ENCODE measurements around the gene CCDC80. TPM values are rescaled to one million over a fixed set of nuclear protein-coding genes. Genes with fewer than 3 reads are reported as not detected.

Gene CCDC80
- total RNA-seq, 3 donors from 2014 or later (not counting 1 experiment from before 2014, with no cell fraction given): 0.08 TPM; not detected in 2

- Mint-ChIP-seq H3K27ac (no peak overlapping the region), H3K9me3 (no peaks in the 10 kb centered on the region), H3K27me3 (ENCODE audit: low read depth in 2 of 2) (peaks cover 8 to 26% of the 10 kb centered on the region in 2 donors), H3K4me3 (no peak overlapping the region), H3K36me3 (no peaks in the 10 kb centered on the region), H3K4me1 (peaks cover 5 to 7% of the 10 kb centered on the region in 2 donors)
- Histone ChIP-seq H3K4me1 (ENCODE audit: control insufficient read depth, insufficient read depth, low read length) (no peaks in the 10 kb centered on the region), H3K27me3 (ENCODE audit: control insufficient read depth, insufficient read depth, low read length) (no peaks in the 10 kb centered on the region), H3K4me3 (ENCODE audit: low read length) (no peak overlapping the region), H3K27ac (ENCODE audit: low read length) (no peak overlapping the region), H3K36me3 (ENCODE audit: control insufficient read depth, insufficient read depth, low read length) (no peaks in the 10 kb centered on the region), H3K9me3 (ENCODE audit: control insufficient read depth, insufficient read depth, low read length) (no peaks in the 10 kb centered on the region)
- WGBS (ENCODE audit: insufficient coverage): 73% methylated on average over 3 of the region's 3 CpGs
- peak in 1 of 3 donors; percentile 31 for ATAC-seq
- intact Hi-C loops (cut with micrococcal nuclease): no loop called here
- TF ChIP-seq CTCF (IDR thresholded peaks at IDR 0.05): no peak
- DNase-seq: no peak
These were observed 30.8 kb downstream of the CCDC80 start for GRCh38 chr3:112610121-112610520.

- intact Hi-C loops (cut with micrococcal nuclease): no loop called here
- Mint-ChIP-seq H3K36me3 (no peaks in the 10 kb centered on the region), H3K9me3 (no peaks in the 10 kb centered on the region), H3K27me3 (ENCODE audit: low read depth in 2 of 2) (peaks cover 8 to 26% of the 10 kb centered on the region in 2 donors), H3K4me3 (no peak overlapping the region), H3K4me1 (peaks cover 10 to 12% of the 10 kb centered on the region in 2 donors), H3K27ac (no peak overlapping the region)
- no peak overlapping the region for H3K27ac ChIP-seq (ENCODE audit: low read length)
- no peak for DNase-seq
- no peaks in the 10 kb centered on the region for H3K27me3 ChIP-seq (ENCODE audit: control insufficient read depth, insufficient read depth, low read length)
- H3K36me3 ChIP-seq (ENCODE audit: control insufficient read depth, insufficient read depth, low read length): no peaks in the 10 kb centered on the region
- no peak for ATAC-seq
- no peaks in the 10 kb centered on the region for H3K4me1 ChIP-seq (ENCODE audit: control insufficient read depth, insufficient read depth, low read length)
- H3K4me3 ChIP-seq (ENCODE audit: low read length): no peak overlapping the region
- H3K9me3 ChIP-seq (ENCODE audit: control insufficient read depth, insufficient read depth, low read length): no peaks in the 10 kb centered on the region
- TF ChIP-seq CTCF (IDR thresholded peaks at IDR 0.05): no peak
These were observed 33.1 kb downstream of the CCDC80 start for GRCh38 chr3:112607863-112608262.

- Histone ChIP-seq H3K4me1 (ENCODE audit: control insufficient read depth, insufficient read depth, low read length) (no peaks in the 10 kb centered on the region), H3K27ac (ENCODE audit: low read length) (no peak overlapping the region), H3K36me3 (ENCODE audit: control insufficient read depth, insufficient read depth, low read length) (no peaks in the 10 kb centered on the region), H3K27me3 (ENCODE audit: control insufficient read depth, insufficient read depth, low read length) (no peaks in the 10 kb centered on the region), H3K4me3 (ENCODE audit: low read length) (no peak overlapping the region), H3K9me3 (ENCODE audit: control insufficient read depth, insufficient read depth, low read length) (no peaks in the 10 kb centered on the region)
- H3K36me3 Mint-ChIP-seq: no peaks in the 10 kb centered on the region
- intact Hi-C loops (cut with micrococcal nuclease): no loop called here
- no peak overlapping the region for H3K27ac Mint-ChIP-seq
- TF ChIP-seq CTCF (IDR thresholded peaks at IDR 0.05): no peak
- peaks cover 8 to 26% of the 10 kb centered on the region in 2 donors for H3K27me3 Mint-ChIP-seq (ENCODE audit: low read depth in 2 of 2)
- 100% methylated on average over 1 of the region's 2 CpGs for WGBS (ENCODE audit: insufficient coverage)
- H3K4me1 Mint-ChIP-seq: peaks cover 10 to 12% of the 10 kb centered on the region in 2 donors
- no peaks in the 10 kb centered on the region for H3K9me3 Mint-ChIP-seq
- DNase-seq (no peak), ATAC-seq (no peak)
- H3K4me3 Mint-ChIP-seq: no peak overlapping the region
These were observed 34.8 kb downstream of the CCDC80 start for GRCh38 chr3:112606098-112606497.

GRCh38 chr3:112605285-112605684 is 35.7 kb downstream of the CCDC80 start:
- 65% methylated on average over 9 of the region's 9 CpGs for WGBS (ENCODE audit: insufficient coverage)
- H3K36me3 Mint-ChIP-seq: no peaks in the 10 kb centered on the region
- Histone ChIP-seq H3K4me3 (ENCODE audit: low read length) (no peak overlapping the region), H3K27me3 (ENCODE audit: control insufficient read depth, insufficient read depth, low read length) (no peaks in the 10 kb centered on the region), H3K36me3 (ENCODE audit: control insufficient read depth, insufficient read depth, low read length) (no peaks in the 10 kb centered on the region), H3K9me3 (ENCODE audit: control insufficient read depth, insufficient read depth, low read length) (no peaks in the 10 kb centered on the region), H3K27ac (ENCODE audit: low read length) (no peak overlapping the region), H3K4me1 (ENCODE audit: control insufficient read depth, insufficient read depth, low read length) (no peaks in the 10 kb centered on the region)
- H3K27ac Mint-ChIP-seq: no peak overlapping the region
- intact Hi-C loops (cut with micrococcal nuclease): no loop called here
- peak in 2 of 3 donors; percentile 38 to 55 for ATAC-seq
- H3K4me1 Mint-ChIP-seq: peaks cover 8 to 12% of the 10 kb centered on the region in 2 donors
- TF ChIP-seq CTCF (IDR thresholded peaks at IDR 0.05): no peak
- no peak overlapping the region for H3K4me3 Mint-ChIP-seq
- H3K9me3 Mint-ChIP-seq: no peaks in the 10 kb centered on the region
- peaks cover 7 to 26% of the 10 kb centered on the region in 2 donors for H3K27me3 Mint-ChIP-seq (ENCODE audit: low read depth in 2 of 2)
- no peak for DNase-seq

Measured in natural killer cell (primary cell).